ENCODE measurements around the gene SLC1A4. TPM values are rescaled to one million over a fixed set of nuclear protein-coding genes. Genes with fewer than 3 reads are reported as not detected.

The SLC1A4 gene
- total and polyA plus RNA-seq, 4 experiments from 2014 or later, result 1.6 to 10.3 (median 5.1) TPM

DNA sequence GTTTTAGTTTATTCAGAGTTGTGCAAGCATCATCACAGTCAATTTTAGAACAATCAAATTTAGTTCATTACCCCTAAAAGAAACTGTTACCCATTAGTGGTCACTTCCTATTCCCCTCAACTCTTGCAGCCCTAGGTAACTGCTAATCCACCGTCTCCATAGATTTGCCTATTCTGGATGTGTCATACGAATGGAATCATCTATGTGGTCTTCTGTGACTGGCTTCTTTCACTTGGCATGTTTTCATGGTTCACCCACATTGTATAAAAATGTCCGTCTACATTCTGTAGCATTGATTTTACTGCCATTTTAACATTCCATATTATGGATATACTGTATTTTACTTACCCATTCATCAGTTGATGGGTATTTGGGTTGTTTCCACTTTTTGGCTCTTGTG is 61.7 kb downstream of the SLC1A4 start:
- peaks cover 0 to 7% (median 0%) of the 10 kb centered on the region in 8 donors for H3K9me3 Mint-ChIP-seq
- intact Hi-C loops (cut with micrococcal nuclease), result loop anchor here (10.0 kb wide), 1 partner anchor 446 kb away; no protein-coding TSS in a partner anchor
- POLR2A ChIA-PET (ENCODE audit: partially characterized antibody), result no interaction called here
- CTCF ChIA-PET (ENCODE audit: partially characterized antibody), result interaction anchor here (0.6 kb wide), 1 partner anchor 603 kb away, joined by 3 read pairs; no protein-coding TSS in a partner anchor
- Histone ChIP-seq H3K27ac (ENCODE audit: low read depth, low read length) (no peak overlapping the region), H3K4me1 (ENCODE audit: insufficient read depth, low read length) (peaks cover 34% of the 10 kb centered on the region), H3K36me3 (ENCODE audit: insufficient read depth, low read length) (no peaks in the 10 kb centered on the region), H3K9me3 (ENCODE audit: control insufficient read depth in 1 of 2, low read length in 2 of 2) (no peaks in the 10 kb centered on the region), H3K4me3 (ENCODE audit: low read length in 2 of 2) (no peak overlapping the region), H3K27me3 (ENCODE audit: insufficient read depth, low read length) (no peaks in the 10 kb centered on the region)
- H3K36me3 Mint-ChIP-seq, result peaks cover 7 to 14% of the 10 kb centered on the region in 2 donors
- H3K4me3 Mint-ChIP-seq, result no peak overlapping the region
- peaks cover 18 to 35% (median 23%) of the 10 kb centered on the region in 4 donors for H3K4me1 Mint-ChIP-seq
- no peak for DNase-seq
- H3K27ac Mint-ChIP-seq, result no peak overlapping the region
- H3K27me3 Mint-ChIP-seq, result no peaks in the 10 kb centered on the region

DNA sequence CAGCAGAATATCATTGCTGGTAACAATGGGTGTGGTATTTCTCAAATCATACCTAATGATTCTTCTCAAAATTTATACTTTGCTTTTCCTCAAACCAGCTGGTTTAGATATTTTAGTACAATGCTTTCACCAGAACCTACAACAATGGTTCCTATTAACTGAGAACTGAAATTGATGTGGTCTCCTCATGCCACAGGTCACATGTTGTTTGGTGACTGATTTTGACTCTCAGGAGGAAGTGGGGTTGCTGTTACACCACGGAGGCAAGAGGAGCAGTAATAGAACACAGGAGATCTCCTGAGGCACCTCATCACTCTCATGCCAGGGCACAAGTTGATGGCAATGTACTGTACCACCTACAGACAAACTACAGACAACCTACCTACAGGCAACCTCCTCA is 64.0 kb downstream of the SLC1A4 start:
- Mint-ChIP-seq H3K9me3 (peaks cover 0 to 5% (median 0%) of the 10 kb centered on the region in 8 donors), H3K4me3 (peak overlapping the region in 7 of 8 donors; percentile 13 to 76 (median 53)), H3K36me3 (peaks cover 1 to 10% of the 10 kb centered on the region in 2 donors), H3K4me1 (peaks cover 27 to 49% (median 36%) of the 10 kb centered on the region in 4 donors), H3K27ac (peak overlapping the region; percentile 19 to 87 (median 58)), H3K27me3 (no peaks in the 10 kb centered on the region)
- DNase-seq, result peak; percentile 48 to 61 (median 51)
- no peak overlapping the region for H3K27ac ChIP-seq (ENCODE audit: low read depth, low read length)
- ChIA-PET POLR2A (ENCODE audit: partially characterized antibody) (interaction anchor here (0.7 to 1.6 kb wide), 4 partner anchors 10 to 174 kb away, joined by 3 to 6 read pairs (median 4); partner anchors contain the start of genes ACTR2 and RAB1A), CTCF (ENCODE audit: partially characterized antibody) (interaction anchor here (0.8 to 7.8 kb wide), 3 partner anchors 16 to 116 kb away, joined by 3 to 65 read pairs (median 3); no protein-coding TSS in a partner anchor)
- H3K9me3 ChIP-seq (ENCODE audit: control insufficient read depth in 1 of 2, low read length in 2 of 2), result no peaks in the 10 kb centered on the region
- H3K36me3 ChIP-seq (ENCODE audit: insufficient read depth, low read length), result no peaks in the 10 kb centered on the region
- no peaks in the 10 kb centered on the region for H3K27me3 ChIP-seq (ENCODE audit: insufficient read depth, low read length)
- H3K4me1 ChIP-seq (ENCODE audit: insufficient read depth, low read length), result peaks cover 46% of the 10 kb centered on the region
- intact Hi-C loops (cut with micrococcal nuclease), result loop anchor here (10.0 kb wide), 1 partner anchor 448 kb away; no protein-coding TSS in a partner anchor
- H3K4me3 ChIP-seq (ENCODE audit: low read length in 2 of 2), result no peak overlapping the region

DNA sequence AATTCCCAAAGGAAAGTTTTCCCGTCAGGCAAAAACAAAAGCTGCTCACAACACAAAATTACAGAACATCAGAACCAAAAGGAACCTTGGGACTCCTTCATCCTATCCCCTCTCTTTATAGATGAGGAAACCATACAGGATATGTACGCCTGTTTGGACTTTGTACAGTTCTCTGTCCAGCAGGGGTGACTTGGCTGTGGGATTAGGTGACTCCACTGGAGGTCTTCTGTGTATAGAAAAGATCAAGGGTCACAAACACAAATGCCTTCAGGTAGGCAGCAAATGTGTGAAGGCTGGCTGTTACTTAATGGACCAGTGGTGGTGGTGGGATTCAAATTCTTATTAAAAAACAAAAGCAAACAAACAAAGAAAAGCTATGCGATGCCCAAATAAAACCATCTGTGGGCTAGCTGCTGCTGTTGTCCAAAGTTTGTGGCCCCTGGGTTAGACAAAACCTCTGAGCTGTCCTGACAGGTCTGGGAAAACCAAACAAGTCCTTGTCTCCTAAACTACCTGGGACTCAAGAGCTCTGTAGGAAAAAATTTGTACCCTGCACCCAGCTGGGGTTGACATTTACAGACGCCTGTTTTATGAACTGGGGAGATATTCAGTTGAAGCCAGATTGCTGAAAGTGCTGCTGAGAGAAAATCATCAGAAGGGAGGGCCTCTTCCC is 65.7 kb downstream of the SLC1A4 start:
- peaks cover 0 to 13% of the 10 kb centered on the region in 2 donors for H3K36me3 Mint-ChIP-seq
- H3K27ac Mint-ChIP-seq, result peak overlapping the region in 4 of 7 donors; percentile 94 to 97 (median 97)
- intact Hi-C loops (cut with micrococcal nuclease), result loop anchor here (5.0 to 10.0 kb wide), 3 partner anchors 288 to 728 kb away; no protein-coding TSS in a partner anchor
- Histone ChIP-seq H3K4me3 (ENCODE audit: low read length in 2 of 2) (peak overlapping the region in 1 of 2 donors; percentile 83), H3K9me3 (ENCODE audit: control insufficient read depth in 1 of 2, low read length in 2 of 2) (no peaks in the 10 kb centered on the region), H3K4me1 (ENCODE audit: insufficient read depth, low read length) (peaks cover 63% of the 10 kb centered on the region), H3K27ac (ENCODE audit: low read depth, low read length) (peak overlapping the region; percentile 67), H3K36me3 (ENCODE audit: insufficient read depth, low read length) (no peaks in the 10 kb centered on the region), H3K27me3 (ENCODE audit: insufficient read depth, low read length) (no peaks in the 10 kb centered on the region)
- H3K4me1 Mint-ChIP-seq, result peaks cover 35 to 66% (median 46%) of the 10 kb centered on the region in 4 donors
- ChIA-PET CTCF (ENCODE audit: partially characterized antibody) (interaction anchor here (0.6 to 7.8 kb wide), 15 partner anchors 13 to 726 kb away, joined by 3 to 65 read pairs (median 5); partner anchors contain the start of gene RAB1A), POLR2A (ENCODE audit: partially characterized antibody) (interaction anchor here (1.0 to 6.1 kb wide), 11 partner anchors 13 to 531 kb away, joined by 3 to 85 read pairs (median 11); partner anchors contain the start of genes ACTR2, AFTPH and RAB1A)
- H3K27me3 Mint-ChIP-seq, result no peaks in the 10 kb centered on the region
- DNase-seq, result no peak
- H3K9me3 Mint-ChIP-seq, result no peaks in the 10 kb centered on the region
- H3K4me3 Mint-ChIP-seq, result peak overlapping the region; percentile 90 to 98 (median 97)

DNA sequence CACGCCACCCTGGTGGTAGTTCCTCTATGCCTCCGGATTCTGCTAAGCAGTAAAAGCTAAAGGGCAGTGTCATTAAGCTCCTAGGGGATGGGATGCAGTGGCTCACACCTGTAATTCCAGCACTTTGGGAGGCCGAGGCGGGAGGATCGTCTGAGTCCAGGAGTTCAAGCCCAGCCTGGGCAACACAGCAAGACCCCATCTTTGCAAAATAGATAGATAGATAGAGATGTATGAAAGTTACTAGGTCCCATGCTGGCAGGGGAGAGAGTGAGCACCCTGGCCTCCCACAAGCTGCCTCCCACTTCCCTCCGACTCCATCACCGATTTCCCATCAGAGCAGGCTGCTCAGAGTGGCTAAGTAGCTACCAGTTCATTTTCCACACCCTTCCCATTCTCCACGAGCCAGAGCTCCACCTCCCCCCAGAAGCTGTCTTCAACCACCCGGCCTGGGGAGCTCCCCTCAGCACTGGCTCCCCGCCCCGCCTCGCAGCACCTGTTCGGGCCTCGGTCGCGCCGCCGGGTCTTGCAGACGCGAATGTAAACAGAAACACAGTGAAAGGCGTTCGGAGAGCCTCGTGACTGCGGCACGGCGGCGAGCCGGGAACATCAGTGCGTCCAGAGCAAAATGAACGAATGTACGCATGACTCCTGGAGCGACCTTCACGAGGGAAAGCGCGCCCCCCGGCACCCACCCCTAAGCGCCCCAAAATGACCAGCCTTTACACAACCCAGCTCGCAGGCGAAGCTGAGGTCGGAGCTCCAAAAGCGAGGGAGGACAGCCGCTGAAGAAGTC is 66.4 kb downstream of the SLC1A4 start:
- H3K36me3 ChIP-seq (ENCODE audit: insufficient read depth, low read length), result no peaks in the 10 kb centered on the region
- no peaks in the 10 kb centered on the region for H3K27me3 ChIP-seq (ENCODE audit: insufficient read depth, low read length)
- peaks cover 68% of the 10 kb centered on the region for H3K4me1 ChIP-seq (ENCODE audit: insufficient read depth, low read length)
- Mint-ChIP-seq H3K9me3 (no peaks in the 10 kb centered on the region), H3K4me1 (peaks cover 35 to 73% (median 46%) of the 10 kb centered on the region in 4 donors), H3K36me3 (peaks cover 0 to 13% of the 10 kb centered on the region in 2 donors), H3K27me3 (no peaks in the 10 kb centered on the region), H3K4me3 (peak overlapping the region; percentile 90 to 98 (median 97)), H3K27ac (peak overlapping the region; percentile 94 to 98 (median 97))
- POLR2A ChIA-PET (ENCODE audit: partially characterized antibody), result interaction anchor here (0.5 to 6.1 kb wide), 24 partner anchors 8 to 1215 kb away, joined by 3 to 85 read pairs (median 4); partner anchors contain the start of genes ACTR2, AFTPH, RAB1A and SERTAD2
- CTCF ChIA-PET (ENCODE audit: partially characterized antibody), result interaction anchor here (0.7 to 7.8 kb wide), 17 partner anchors 14 to 727 kb away, joined by 3 to 65 read pairs (median 5); partner anchors contain the start of gene RAB1A
- H3K9me3 ChIP-seq (ENCODE audit: control insufficient read depth in 1 of 2, low read length in 2 of 2), result no peaks in the 10 kb centered on the region
- peak overlapping the region; percentile 48 to 83 for H3K4me3 ChIP-seq (ENCODE audit: low read length in 2 of 2)
- DNase-seq, result peak in 1 of 5 donors; percentile 82
- peak overlapping the region; percentile 67 for H3K27ac ChIP-seq (ENCODE audit: low read depth, low read length)
- intact Hi-C loops (cut with micrococcal nuclease), result loop anchor here (1.0 to 10.0 kb wide), 9 partner anchors 15 to 1215 kb away; partner anchors contain the start of genes ACTR2, RAB1A, SLC1A4 and UGP2

DNA sequence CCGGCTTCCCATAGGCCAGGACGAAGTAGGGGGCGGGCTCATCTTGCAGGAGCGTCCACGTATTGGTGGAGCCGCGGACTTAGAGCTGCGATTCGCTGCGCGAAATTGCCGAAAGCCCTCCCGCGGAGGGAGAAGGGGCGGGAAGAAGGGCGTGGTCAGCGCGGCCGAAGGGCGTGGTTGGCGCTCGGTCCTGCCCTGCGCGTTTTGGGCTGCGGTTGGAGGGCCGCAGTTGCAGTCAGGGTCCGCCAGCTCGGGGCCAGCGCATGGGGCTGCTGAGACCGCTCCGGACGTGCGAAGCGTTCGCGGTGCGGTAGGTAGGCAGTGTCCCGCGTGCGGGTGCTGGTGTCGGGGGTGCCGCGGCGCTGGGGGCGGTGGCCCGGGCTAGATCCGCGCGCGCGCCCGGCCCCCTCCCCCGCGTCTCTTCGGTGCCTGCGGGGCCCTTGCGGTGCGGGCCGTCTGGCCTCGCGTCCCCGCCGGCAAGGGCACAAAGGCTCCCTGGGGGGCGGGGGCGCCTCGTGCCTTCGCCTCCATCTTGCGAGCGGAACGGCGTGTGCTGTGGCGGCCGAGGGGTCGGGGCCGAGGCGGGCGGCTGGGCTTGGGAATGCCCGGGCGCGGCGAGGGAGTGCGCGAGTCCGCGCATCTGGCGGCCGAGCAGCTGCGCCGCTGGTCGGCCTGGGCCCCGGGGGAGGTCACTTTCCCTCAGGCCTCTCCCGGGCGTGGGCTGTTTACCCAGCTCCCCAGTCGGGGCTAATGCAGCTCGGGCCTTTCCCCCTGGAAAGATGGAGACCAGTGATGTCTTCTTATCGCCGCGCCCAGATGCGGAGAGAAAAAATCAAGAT is 67.2 kb downstream of the SLC1A4 start, which contains the start of gene CEP68:
CEP68 (plus strand) TSS at position 202 of the 839 bp plus-strand sequence. CDS start 13,029 bp downstream, outside the sequence.
- peak; percentile 94 to 97 (median 95) for DNase-seq
- peak within 1 kb of the TSS; percentile 94 to 98 (median 97) for H3K27ac Mint-ChIP-seq
- peaks cover 35 to 77% (median 46%) of the 10 kb centered on the region in 4 donors for H3K4me1 Mint-ChIP-seq
- peaks cover 0 to 13% of the 10 kb centered on the region in 2 donors for H3K36me3 Mint-ChIP-seq
- Histone ChIP-seq H3K27me3 (ENCODE audit: insufficient read depth, low read length) (no peaks in the 10 kb centered on the region), H3K27ac (ENCODE audit: low read depth, low read length) (peak within 1 kb of the TSS; percentile 67), H3K36me3 (ENCODE audit: insufficient read depth, low read length) (no peaks in the 10 kb centered on the region), H3K9me3 (ENCODE audit: control insufficient read depth in 1 of 2, low read length in 2 of 2) (no peaks in the 10 kb centered on the region), H3K4me1 (ENCODE audit: insufficient read depth, low read length) (peaks cover 73% of the 10 kb centered on the region), H3K4me3 (ENCODE audit: low read length in 2 of 2) (peak within 1 kb of the TSS; percentile 83 to 92)
- CTCF ChIA-PET (ENCODE audit: partially characterized antibody), result interaction anchor here (0.9 to 7.8 kb wide), 14 partner anchors 13 to 728 kb away, joined by 3 to 65 read pairs (median 5); partner anchors contain the start of gene RAB1A
- intact Hi-C loops (cut with micrococcal nuclease), result loop anchor here (1.0 to 10.0 kb wide), 9 partner anchors 16 to 1216 kb away; partner anchors contain the start of genes ACTR2, RAB1A, SLC1A4 and UGP2
- H3K27me3 Mint-ChIP-seq, result no peaks in the 10 kb centered on the region
- peak within 1 kb of the TSS; percentile 90 to 98 (median 97) for H3K4me3 Mint-ChIP-seq
- H3K9me3 Mint-ChIP-seq, result no peaks in the 10 kb centered on the region
- POLR2A ChIA-PET (ENCODE audit: partially characterized antibody), result interaction anchor here (0.5 to 6.1 kb wide), 29 partner anchors 7 to 1215 kb away, joined by 3 to 85 read pairs (median 4); partner anchors contain the start of genes ACTR2, AFTPH, RAB1A and SERTAD2

DNA sequence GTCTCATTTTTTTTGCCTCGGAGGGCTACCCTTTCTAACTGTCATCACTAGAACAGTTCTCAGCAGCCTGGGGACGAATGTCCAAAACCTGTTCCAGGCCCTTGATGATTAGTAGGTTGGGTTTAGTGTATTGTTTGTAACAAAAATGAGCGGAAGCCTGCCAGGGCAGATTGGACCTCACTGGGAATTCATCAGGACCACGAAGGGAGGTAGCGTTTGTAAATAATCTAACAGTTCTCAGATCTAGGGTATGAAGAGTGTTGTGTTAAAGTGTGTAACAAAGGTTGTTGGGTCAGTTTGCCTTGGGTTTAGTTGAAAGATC is 67.8 kb downstream of the SLC1A4 start:
- H3K4me1 ChIP-seq (ENCODE audit: insufficient read depth, low read length), result peaks cover 76% of the 10 kb centered on the region
- Mint-ChIP-seq H3K9me3 (no peaks in the 10 kb centered on the region), H3K27me3 (no peaks in the 10 kb centered on the region), H3K27ac (peak overlapping the region; percentile 85 to 96 (median 91)), H3K4me3 (peak overlapping the region; percentile 85 to 95 (median 90)), H3K36me3 (peaks cover 0 to 13% of the 10 kb centered on the region in 2 donors), H3K4me1 (peaks cover 37 to 83% (median 47%) of the 10 kb centered on the region in 4 donors)
- ChIA-PET POLR2A (ENCODE audit: partially characterized antibody) (interaction anchor here (0.6 to 6.1 kb wide), 19 partner anchors 8 to 1216 kb away, joined by 3 to 85 read pairs (median 6); partner anchors contain the start of genes ACTR2, AFTPH, RAB1A and SERTAD2), CTCF (ENCODE audit: partially characterized antibody) (interaction anchor here (0.7 to 7.8 kb wide), 4 partner anchors 12 to 112 kb away, joined by 3 to 65 read pairs (median 5); partner anchors contain the start of gene RAB1A)
- intact Hi-C loops (cut with micrococcal nuclease), result loop anchor here (2.0 to 10.0 kb wide), 7 partner anchors 16 to 1216 kb away; partner anchors contain the start of genes ACTR2 and UGP2
- peak overlapping the region; percentile 67 for H3K27ac ChIP-seq (ENCODE audit: low read depth, low read length)
- no peak for DNase-seq
- H3K36me3 ChIP-seq (ENCODE audit: insufficient read depth, low read length), result no peaks in the 10 kb centered on the region
- H3K4me3 ChIP-seq (ENCODE audit: low read length in 2 of 2), result peak overlapping the region; percentile 83 to 92
- H3K9me3 ChIP-seq (ENCODE audit: control insufficient read depth in 1 of 2, low read length in 2 of 2), result no peaks in the 10 kb centered on the region
- H3K27me3 ChIP-seq (ENCODE audit: insufficient read depth, low read length), result no peaks in the 10 kb centered on the region

Data from CD4-positive, alpha-beta memory T cell (primary cell).